Panc1 (cell line): ENCODE measurements around the gene EML6. TPM values are rescaled to one million over a fixed set of nuclear protein-coding genes. Genes with fewer than 3 reads are reported as not detected.

Source experiments
- ATAC-seq: fragments of 200-7000 bp; cut with Tn5 transposase; 2 replicates; pipeline ENCODE4 v1.9.1; 2020; ENCODE audit warnings: mild to moderate bottlenecking, moderate library complexity
- BruUV-seq: library from RNA; stranded (reverse); fragments of 400-500 nt; replicated peaks from 2 replicates; lab custom pipeline; 2021; lab: Mats Ljungman, UMichigan
- CTCF ChIA-PET: fragments of 300-600 bp; sonication (Branson Sonifier 250); formaldehyde crosslinking; loops from one replicate; lab custom pipeline; 2022; ENCODE audit warnings: antibody characterized with exemption; lab: Charles Lee
- POLR2A ChIA-PET: fragments of 300-600 bp; sonication (Branson Sonifier 250); formaldehyde crosslinking; loops from one replicate; lab custom pipeline; 2022; ENCODE audit warnings: antibody characterized with exemption; lab: Charles Lee
- DNase-seq: peaks from one replicate; pipeline ENCODE4 v3.0.0-alpha.2; 2010; ENCODE audit warnings: low read depth, low spot score
- H3K27ac ChIP-seq: 2 replicates; pipeline ENCODE4 v1.5.1; 2011; ENCODE audit warnings: mild to moderate bottlenecking, low read length, inconsistent platforms
- H3K27me3 ChIP-seq: fragments of 200-500 bp; sonication (Bioruptor generic); 2 replicates; pipeline ENCODE4 v1.6.0; 2014; ENCODE audit warnings: low read length, inconsistent platforms; ENCODE audit not compliant: control insufficient read depth, insufficient read depth
- H3K36me3 ChIP-seq: fragments of 200-500 bp; sonication (Bioruptor generic); 2 replicates; pipeline ENCODE4 v1.5.1; 2014; ENCODE audit warnings: inconsistent platforms, mild to moderate bottlenecking, low read length, moderate library complexity; ENCODE audit not compliant: control insufficient read depth, insufficient read depth
- H3K4me1 ChIP-seq: 2 replicates; pipeline ENCODE4 v1.5.1; 2011; ENCODE audit warnings: inconsistent platforms, mild to moderate bottlenecking, low read length, moderate library complexity; ENCODE audit not compliant: control insufficient read depth, insufficient read depth
- H3K4me3 ChIP-seq, 2 experiments: 2 replicates each; pipeline ENCODE4 v1.5.1; 2011 to 2012; ENCODE audit warnings: low read depth in 2 of 2, low read length in 2 of 2, mild to moderate bottlenecking in 2 of 2, inconsistent platforms in 1 of 2, moderate library complexity in 1 of 2
- H3K9me3 ChIP-seq: fragments of 200-500 bp; sonication (Bioruptor generic); 2 replicates; pipeline ENCODE4 v1.5.1; 2014; ENCODE audit warnings: low read depth, mild to moderate bottlenecking, inconsistent platforms, low read length, moderate library complexity; ENCODE audit not compliant: control insufficient read depth, insufficient read depth
- POLR2AphosphoS5 ChIP-seq: IDR thresholded peaks from 2 replicates; pipeline ENCODE4 v1.6.1; 2012; ENCODE audit warnings: mild to moderate bottlenecking, low read depth, low read length, moderate library complexity
- SIN3A ChIP-seq: IDR thresholded peaks from 2 replicates; pipeline ENCODE4 v1.6.1; 2012; ENCODE audit warnings: low read depth, mild to moderate bottlenecking, low read length, moderate library complexity, borderline replicate concordance; ENCODE audit not compliant: insufficient read depth
- TCF7L2 ChIP-seq: IDR thresholded peaks from 2 replicates; pipeline ENCODE4 v1.6.1; 2011; ENCODE audit warnings: mild to moderate bottlenecking, low read depth, low read length, inconsistent platforms
- in situ Hi-C: cut with HindIII; loops from 2 replicates; pipeline ENCODE4 v1.10.0; 2016; ENCODE audit warnings: low sequenced_read_pairs, low pct_unique_long_range_greater_than_20kb
- intact Hi-C: fragments of 100-400 bp; cut with micrococcal nuclease; formaldehyde crosslinking; loops from one replicate; pipeline ENCODE4 v1.10.0; 2022; ENCODE audit not compliant: unreplicated experiment
- total RNA-seq: library from RNA; stranded (reverse); gene quantifications from one replicate; pipeline ENCODE4 v1.2.1, GENCODE V29; 2021; ENCODE audit not compliant: unreplicated experiment
- TF ChIP-seq, protein P1 (sequence below): fragments of 450-650 bp; IDR thresholded peaks from 2 replicates; pipeline ENCODE4 v1.5.1; 2017; ENCODE audit warnings: mild to moderate bottlenecking
- TF ChIP-seq, protein P2 (sequence below), 2 experiments: IDR thresholded peaks; 2 replicates each; pipeline ENCODE4 v1.6.1; 2011 to 2012; ENCODE audit warnings: low read depth in 2 of 2, control low read depth in 1 of 2, low read length in 1 of 2, mild to moderate bottlenecking in 1 of 2, moderate library complexity in 1 of 2; ENCODE audit not compliant: insufficient read depth in 1 of 2

Gene EML6
- total RNA-seq, 1 experiment from 2014 or later: 6.3 TPM

DNA sequence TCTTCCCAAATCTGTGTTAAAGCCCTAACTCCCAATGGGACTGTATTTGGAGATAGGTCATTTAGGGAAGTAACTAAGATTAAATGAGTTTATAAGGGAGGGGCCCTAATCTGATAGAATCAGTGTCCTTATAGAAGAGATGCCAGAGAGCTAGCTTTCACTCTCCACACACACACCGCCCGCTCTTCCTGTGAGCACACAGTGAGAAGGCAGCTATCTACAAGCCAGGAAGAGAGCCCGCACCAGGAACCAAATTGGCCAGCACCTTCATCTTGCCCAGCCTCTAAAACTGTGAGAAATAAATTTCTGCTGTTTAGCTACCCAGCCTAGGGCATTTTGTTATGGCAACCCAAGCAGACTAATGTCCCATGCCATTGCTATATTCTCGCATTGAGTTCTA is 201.6 kb downstream of the EML6 start:
- Histone ChIP-seq H3K27me3 (no peaks in the 10 kb centered on the region), H3K4me1 (no peaks in the 10 kb centered on the region), H3K4me3 (no peak overlapping the region), H3K36me3 (no peaks in the 10 kb centered on the region), H3K9me3 (peaks cover 25% of the 10 kb centered on the region; the same call in 1 of the 2 replicates), H3K27ac (no peak overlapping the region)
- in situ Hi-C loops (no loop called here), intact Hi-C loops (no loop called here)
- CTCF ChIA-PET: no interaction called here
- DNase-seq (no peak), ATAC-seq (no peak)
- no peak for TF ChIP-seq SIN3A
- TF ChIP-seq TCF7L2: no peak
- TF ChIP-seq POLR2AphosphoS5: no peak
- TF ChIP-seq, protein P1, sequence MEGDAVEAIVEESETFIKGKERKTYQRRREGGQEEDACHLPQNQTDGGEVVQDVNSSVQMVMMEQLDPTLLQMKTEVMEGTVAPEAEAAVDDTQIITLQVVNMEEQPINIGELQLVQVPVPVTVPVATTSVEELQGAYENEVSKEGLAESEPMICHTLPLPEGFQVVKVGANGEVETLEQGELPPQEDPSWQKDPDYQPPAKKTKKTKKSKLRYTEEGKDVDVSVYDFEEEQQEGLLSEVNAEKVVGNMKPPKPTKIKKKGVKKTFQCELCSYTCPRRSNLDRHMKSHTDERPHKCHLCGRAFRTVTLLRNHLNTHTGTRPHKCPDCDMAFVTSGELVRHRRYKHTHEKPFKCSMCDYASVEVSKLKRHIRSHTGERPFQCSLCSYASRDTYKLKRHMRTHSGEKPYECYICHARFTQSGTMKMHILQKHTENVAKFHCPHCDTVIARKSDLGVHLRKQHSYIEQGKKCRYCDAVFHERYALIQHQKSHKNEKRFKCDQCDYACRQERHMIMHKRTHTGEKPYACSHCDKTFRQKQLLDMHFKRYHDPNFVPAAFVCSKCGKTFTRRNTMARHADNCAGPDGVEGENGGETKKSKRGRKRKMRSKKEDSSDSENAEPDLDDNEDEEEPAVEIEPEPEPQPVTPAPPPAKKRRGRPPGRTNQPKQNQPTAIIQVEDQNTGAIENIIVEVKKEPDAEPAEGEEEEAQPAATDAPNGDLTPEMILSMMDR: no peak
- TF ChIP-seq, protein P2, sequence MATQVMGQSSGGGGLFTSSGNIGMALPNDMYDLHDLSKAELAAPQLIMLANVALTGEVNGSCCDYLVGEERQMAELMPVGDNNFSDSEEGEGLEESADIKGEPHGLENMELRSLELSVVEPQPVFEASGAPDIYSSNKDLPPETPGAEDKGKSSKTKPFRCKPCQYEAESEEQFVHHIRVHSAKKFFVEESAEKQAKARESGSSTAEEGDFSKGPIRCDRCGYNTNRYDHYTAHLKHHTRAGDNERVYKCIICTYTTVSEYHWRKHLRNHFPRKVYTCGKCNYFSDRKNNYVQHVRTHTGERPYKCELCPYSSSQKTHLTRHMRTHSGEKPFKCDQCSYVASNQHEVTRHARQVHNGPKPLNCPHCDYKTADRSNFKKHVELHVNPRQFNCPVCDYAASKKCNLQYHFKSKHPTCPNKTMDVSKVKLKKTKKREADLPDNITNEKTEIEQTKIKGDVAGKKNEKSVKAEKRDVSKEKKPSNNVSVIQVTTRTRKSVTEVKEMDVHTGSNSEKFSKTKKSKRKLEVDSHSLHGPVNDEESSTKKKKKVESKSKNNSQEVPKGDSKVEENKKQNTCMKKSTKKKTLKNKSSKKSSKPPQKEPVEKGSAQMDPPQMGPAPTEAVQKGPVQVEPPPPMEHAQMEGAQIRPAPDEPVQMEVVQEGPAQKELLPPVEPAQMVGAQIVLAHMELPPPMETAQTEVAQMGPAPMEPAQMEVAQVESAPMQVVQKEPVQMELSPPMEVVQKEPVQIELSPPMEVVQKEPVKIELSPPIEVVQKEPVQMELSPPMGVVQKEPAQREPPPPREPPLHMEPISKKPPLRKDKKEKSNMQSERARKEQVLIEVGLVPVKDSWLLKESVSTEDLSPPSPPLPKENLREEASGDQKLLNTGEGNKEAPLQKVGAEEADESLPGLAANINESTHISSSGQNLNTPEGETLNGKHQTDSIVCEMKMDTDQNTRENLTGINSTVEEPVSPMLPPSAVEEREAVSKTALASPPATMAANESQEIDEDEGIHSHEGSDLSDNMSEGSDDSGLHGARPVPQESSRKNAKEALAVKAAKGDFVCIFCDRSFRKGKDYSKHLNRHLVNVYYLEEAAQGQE (IDR thresholded peaks at IDR 0.05; ENCODE audit: insufficient read depth in 1 of 2, low read depth in 2 of 2, low read length in 1 of 2): no peak
- POLR2A ChIA-PET: no interaction called here
- BruUV-seq: no TSS peak

DNA sequence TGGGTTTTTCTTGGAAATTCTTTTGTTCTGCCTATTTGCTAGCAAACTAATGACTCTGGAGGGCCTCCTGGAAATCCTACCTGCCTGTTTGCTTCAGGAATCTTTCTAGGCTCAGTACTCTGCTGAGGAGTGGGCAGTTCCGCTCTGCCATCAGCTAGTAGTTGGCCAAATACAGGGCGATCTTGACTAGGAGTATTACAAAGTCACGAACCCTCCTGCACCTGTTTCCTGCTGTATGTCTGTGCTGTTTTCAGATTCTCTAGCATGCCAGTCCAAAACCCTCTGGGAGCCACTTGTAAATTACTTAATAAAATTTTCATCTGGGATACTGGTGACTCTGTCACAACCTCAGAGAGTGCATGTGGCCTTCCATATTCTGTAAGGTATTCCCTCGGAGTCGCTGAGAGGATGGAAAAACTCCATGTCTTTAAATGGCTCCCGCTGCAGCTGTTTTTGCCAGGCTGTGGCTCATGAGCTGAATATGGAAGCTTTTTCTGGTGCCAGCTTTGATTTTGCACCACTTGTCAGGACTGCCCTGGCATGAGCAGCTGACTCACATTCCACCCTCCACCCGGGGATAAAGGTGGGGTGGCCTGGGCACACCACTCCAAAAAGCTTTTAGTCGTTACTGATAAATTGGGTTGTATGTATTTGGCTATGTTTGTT is 203.8 kb downstream of the EML6 start:
- TF ChIP-seq, protein P2 (IDR thresholded peaks at IDR 0.05; ENCODE audit: insufficient read depth in 1 of 2, low read depth in 2 of 2, low read length in 1 of 2): no peak
- no peak for TF ChIP-seq TCF7L2
- TF ChIP-seq SIN3A: no peak
- no peak for TF ChIP-seq POLR2AphosphoS5
- TF ChIP-seq, protein P1: no peak
- POLR2A ChIA-PET: no interaction called here
- DNase-seq (no peak), ATAC-seq (no peak)
- Histone ChIP-seq H3K27ac (no peak overlapping the region), H3K4me1 (no peaks in the 10 kb centered on the region), H3K27me3 (no peaks in the 10 kb centered on the region), H3K9me3 (peaks cover 7% of the 10 kb centered on the region; the same call in 1 of the 2 replicates), H3K4me3 (no peak overlapping the region), H3K36me3 (no peaks in the 10 kb centered on the region)
- CTCF ChIA-PET: no interaction called here
- BruUV-seq: no TSS peak
- intact Hi-C loops (no loop called here), in situ Hi-C loops (no loop called here)
